Measurements from ENCODE around the gene ABR. TPM values are rescaled to one million over a fixed set of nuclear protein-coding genes. Genes with fewer than 3 reads are reported as not detected.
A peak's percentile ranks its signal among the peaks of the same experiment; 100 is the strongest.

Gene ABR
- total RNA-seq, 4 donors from 2014 or later = 286 to 1,099 (median 522) TPM

DNA sequence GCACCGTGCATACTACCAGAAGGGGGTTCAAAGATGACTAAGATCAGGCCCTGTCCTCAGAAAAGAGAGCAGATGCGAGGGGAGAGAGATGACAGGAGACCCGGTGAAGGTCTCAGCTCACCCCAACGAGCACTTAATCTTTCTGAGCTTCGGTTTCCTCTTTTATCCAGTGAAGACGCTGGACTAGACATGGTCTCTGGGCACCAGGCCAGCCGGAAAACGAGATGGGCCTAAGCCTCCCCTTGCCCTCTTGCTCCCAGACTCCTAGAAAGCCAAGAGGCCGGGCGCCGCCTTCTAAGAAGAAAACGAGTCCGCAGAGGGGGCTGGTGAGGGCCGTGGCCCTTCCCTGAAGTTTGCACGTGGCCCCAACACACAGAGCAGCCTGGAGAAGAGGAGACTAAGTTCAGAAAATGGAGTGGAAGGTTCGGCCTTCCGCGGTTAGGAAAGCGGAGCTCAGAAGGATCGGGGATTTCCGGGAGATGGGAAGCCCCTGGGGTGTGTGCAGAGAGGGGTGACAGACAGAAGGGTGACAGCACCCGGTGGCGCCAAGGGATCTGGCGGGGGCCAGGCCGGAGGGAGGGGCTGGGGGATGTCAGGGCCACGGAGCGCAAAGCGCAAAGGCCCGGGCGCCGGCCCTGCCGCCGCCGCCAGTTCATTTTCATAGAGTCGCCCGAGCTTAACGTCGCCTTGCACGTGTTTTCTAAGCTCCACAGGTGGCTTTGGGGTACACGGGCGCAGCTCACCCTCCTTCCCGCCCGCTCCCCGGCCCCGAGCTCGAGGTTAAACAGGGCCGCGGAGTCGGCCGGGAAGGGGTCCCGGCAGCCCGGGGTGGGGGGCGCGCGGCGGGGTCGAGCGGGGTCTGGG lies 48.4 kb upstream of the ABR start:
- DNase-seq = peak; percentile 50
- 10 to 27% methylated on average over 3 to 53 of the region's 58 CpGs for WGBS, 2 donors (ENCODE audit: low coverage in 1 of 2)
- H3K4me1 ChIP-seq = peaks cover 3 to 41% (median 26%) of the 10 kb centered on the region in 4 donors
- intact Hi-C loops (cut with DNase I; ENCODE audit: low total_unique reads) (no loop called here), in situ Hi-C loops (cut with MboI; ENCODE audit: low pct_ligation_motif_present in 1 of 4, low pct_unique_long_range_greater_than_20kb in 1 of 4, low sequenced_read_pairs in 3 of 4) (no loop called here)
- peak; percentile 7 for TF ChIP-seq POLR2A (IDR thresholded peaks at IDR 0.05)
- peak in 1 of 3 donors; percentile 6 for TF ChIP-seq POLR2AphosphoS5 (IDR thresholded peaks at IDR 0.05)
- TF ChIP-seq, protein P1, sequence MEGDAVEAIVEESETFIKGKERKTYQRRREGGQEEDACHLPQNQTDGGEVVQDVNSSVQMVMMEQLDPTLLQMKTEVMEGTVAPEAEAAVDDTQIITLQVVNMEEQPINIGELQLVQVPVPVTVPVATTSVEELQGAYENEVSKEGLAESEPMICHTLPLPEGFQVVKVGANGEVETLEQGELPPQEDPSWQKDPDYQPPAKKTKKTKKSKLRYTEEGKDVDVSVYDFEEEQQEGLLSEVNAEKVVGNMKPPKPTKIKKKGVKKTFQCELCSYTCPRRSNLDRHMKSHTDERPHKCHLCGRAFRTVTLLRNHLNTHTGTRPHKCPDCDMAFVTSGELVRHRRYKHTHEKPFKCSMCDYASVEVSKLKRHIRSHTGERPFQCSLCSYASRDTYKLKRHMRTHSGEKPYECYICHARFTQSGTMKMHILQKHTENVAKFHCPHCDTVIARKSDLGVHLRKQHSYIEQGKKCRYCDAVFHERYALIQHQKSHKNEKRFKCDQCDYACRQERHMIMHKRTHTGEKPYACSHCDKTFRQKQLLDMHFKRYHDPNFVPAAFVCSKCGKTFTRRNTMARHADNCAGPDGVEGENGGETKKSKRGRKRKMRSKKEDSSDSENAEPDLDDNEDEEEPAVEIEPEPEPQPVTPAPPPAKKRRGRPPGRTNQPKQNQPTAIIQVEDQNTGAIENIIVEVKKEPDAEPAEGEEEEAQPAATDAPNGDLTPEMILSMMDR (IDR thresholded peaks at IDR 0.05) = no peak
- H3K9me3 ChIP-seq = no peaks in the 10 kb centered on the region
- peak overlapping the region; percentile 75 to 90 (median 85) for H3K27ac ChIP-seq
- peaks cover 28% of the 10 kb centered on the region for H3K27me3 ChIP-seq
- no peaks in the 10 kb centered on the region for H3K36me3 ChIP-seq
- peak overlapping the region; percentile 51 to 80 (median 69) for H3K4me3 ChIP-seq

DNA sequence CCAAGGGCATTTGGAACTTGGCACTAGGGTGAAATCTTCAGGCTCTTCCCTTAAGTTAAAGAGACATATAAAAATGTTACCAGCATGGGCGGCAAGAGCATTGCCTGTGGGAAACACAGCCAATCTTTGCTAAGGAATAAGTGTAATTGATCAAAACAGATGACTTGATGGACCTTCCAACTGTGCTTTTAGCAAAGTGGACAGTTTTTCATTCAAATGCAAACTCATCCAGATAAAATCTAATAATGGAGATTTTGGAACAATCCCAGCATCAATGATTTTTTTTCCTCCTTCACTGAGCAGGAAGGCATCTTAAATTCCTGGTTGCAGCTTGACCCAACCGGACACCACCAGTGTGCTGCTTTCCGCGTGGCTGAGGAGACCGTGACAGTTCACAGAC lies 47.6 kb upstream of the ABR start:
- intact Hi-C loops (cut with DNase I; ENCODE audit: low total_unique reads) (no loop called here), in situ Hi-C loops (cut with MboI; ENCODE audit: low pct_ligation_motif_present in 1 of 4, low pct_unique_long_range_greater_than_20kb in 1 of 4, low sequenced_read_pairs in 3 of 4) (no loop called here)
- WGBS, 2 donors (ENCODE audit: low coverage in 1 of 2) = 20 to 69% methylated on average over 1 to 5 of the region's 5 CpGs
- peak overlapping the region in 2 of 4 donors; percentile 74 to 80 for H3K4me3 ChIP-seq
- H3K27me3 ChIP-seq = peaks cover 28% of the 10 kb centered on the region
- peak overlapping the region in 2 of 4 donors; percentile 85 to 90 for H3K27ac ChIP-seq
- H3K36me3 ChIP-seq = no peaks in the 10 kb centered on the region
- H3K9me3 ChIP-seq = no peaks in the 10 kb centered on the region
- no peak for TF ChIP-seq POLR2AphosphoS5 (IDR thresholded peaks at IDR 0.05)
- TF ChIP-seq, protein P1 (IDR thresholded peaks at IDR 0.05) = no peak
- no peak for TF ChIP-seq POLR2A (IDR thresholded peaks at IDR 0.05)
- no peak for TF ChIP-seq EP300 (IDR thresholded peaks at IDR 0.05; ENCODE audit: low read depth)
- H3K4me1 ChIP-seq = peaks cover 3 to 41% (median 26%) of the 10 kb centered on the region in 4 donors
- no peak for DNase-seq

DNA sequence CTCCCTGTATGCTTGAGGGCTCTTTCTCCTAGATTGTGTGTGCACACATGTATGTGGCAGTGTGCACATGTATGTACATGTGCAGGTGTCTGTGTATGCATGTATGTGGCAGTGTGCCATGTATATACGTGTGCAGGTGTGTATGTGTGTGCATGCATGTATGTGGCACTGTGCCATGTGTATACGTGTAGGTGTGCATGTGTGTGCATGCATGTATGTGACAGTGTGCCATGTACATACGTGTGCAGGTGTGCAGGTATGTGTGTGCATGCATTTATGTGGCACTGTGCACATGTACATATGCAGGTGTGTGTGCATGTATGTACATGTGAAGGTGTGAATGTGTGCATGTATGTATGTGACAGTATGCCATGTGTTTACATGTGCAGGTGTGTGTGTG lies 46.5 kb upstream of the ABR start:
- no peak for DNase-seq
- 70 to 81% methylated on average over 2 to 3 of the region's 3 CpGs for WGBS, 2 donors (ENCODE audit: low coverage in 1 of 2)
- in situ Hi-C loops (cut with MboI; ENCODE audit: low pct_ligation_motif_present in 1 of 4, low pct_unique_long_range_greater_than_20kb in 1 of 4, low sequenced_read_pairs in 3 of 4) = no loop called here

DNA sequence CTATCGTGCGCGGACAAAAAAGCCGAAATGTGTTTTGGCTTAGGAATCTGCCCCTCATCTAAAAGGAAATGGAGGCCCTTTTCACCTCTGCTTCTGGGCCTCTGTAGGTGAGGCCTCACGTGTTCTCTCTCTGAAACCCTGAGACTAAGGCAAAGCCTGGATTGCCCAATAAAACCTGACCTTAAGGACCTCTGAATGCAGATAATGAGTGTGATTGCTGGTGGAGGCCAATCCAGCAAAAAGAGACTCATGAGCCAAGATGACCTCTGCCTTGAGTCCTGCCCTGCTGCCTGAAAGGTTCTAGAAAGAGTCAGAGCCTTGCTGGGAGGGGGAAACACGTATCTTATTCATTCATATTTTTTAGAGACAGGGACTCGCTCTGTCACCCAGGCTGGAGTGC lies 44.5 kb upstream of the ABR start:
- TF ChIP-seq POLR2A (IDR thresholded peaks at IDR 0.05) (no peak), POLR2AphosphoS5 (IDR thresholded peaks at IDR 0.05) (peak in 1 of 3 donors; percentile 13)
- WGBS, 2 donors (ENCODE audit: low coverage in 1 of 2) = 57% methylated on average over 7 of the region's 7 CpGs; no CpG with 5 or more reads in 1 of the 2 donors

More for the DNA sequence above, 46.5 kb upstream of the ABR start:
- Histone ChIP-seq H3K4me1 (peaks cover 3 to 36% (median 22%) of the 10 kb centered on the region in 4 donors), H3K9me3 (no peaks in the 10 kb centered on the region), H3K27ac (no peak overlapping the region), H3K27me3 (peaks cover 25% of the 10 kb centered on the region), H3K4me3 (no peak overlapping the region), H3K36me3 (no peaks in the 10 kb centered on the region)
- TF ChIP-seq, protein P1 (IDR thresholded peaks at IDR 0.05) = no peak
- TF ChIP-seq POLR2A (IDR thresholded peaks at IDR 0.05) (no peak), POLR2AphosphoS5 (IDR thresholded peaks at IDR 0.05) (no peak), EP300 (IDR thresholded peaks at IDR 0.05; ENCODE audit: low read depth) (no peak)
- intact Hi-C loops (cut with DNase I; ENCODE audit: low total_unique reads) = no loop called here

More for the DNA sequence above, 44.5 kb upstream of the ABR start:
- no peaks in the 10 kb centered on the region for H3K36me3 ChIP-seq
- H3K4me1 ChIP-seq = peaks cover 3 to 30% (median 13%) of the 10 kb centered on the region in 4 donors
- peak overlapping the region; percentile 30 to 70 (median 36) for H3K27ac ChIP-seq
- intact Hi-C loops (cut with DNase I; ENCODE audit: low total_unique reads) = no loop called here
- H3K9me3 ChIP-seq = no peaks in the 10 kb centered on the region
- H3K27me3 ChIP-seq = peaks cover 9% of the 10 kb centered on the region
- in situ Hi-C loops (cut with MboI; ENCODE audit: low pct_ligation_motif_present in 1 of 4, low pct_unique_long_range_greater_than_20kb in 1 of 4, low sequenced_read_pairs in 3 of 4) = no loop called here
- no peak overlapping the region for H3K4me3 ChIP-seq
- DNase-seq = peak; percentile 33

Measured in transverse colon (tissue), 4 donors.